ENCODE measurements around the gene DOCK9.

Gene DOCK9

GRCh38 chr13:98880677-98881076 is 97.2 kb downstream of the DOCK9 start:
- no peak for DNase-seq

DNA sequence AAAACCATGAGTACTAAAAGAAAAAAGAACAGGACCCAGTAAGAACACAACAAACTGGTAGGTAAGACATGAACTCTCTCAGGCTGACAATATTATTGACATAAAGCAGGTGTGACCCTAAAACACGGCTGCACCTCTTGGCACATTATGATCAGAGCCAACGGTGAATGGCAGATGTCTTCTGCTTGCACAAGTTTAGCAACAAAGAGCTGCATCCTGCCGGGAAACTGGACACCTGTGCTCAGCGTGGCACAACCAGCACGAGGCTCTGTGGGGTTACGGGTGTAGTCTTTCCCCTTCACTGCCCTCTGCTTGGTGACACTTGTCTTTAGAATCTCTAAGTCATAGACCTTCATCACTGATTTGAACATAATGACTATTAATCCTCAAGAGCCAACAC is 97.9 kb downstream of the DOCK9 start:
- no peak for DNase-seq

GRCh38 chr13:98879127-98879520 is 98.7 kb downstream of the DOCK9 start:
- DNase-seq, result no peak

DNA sequence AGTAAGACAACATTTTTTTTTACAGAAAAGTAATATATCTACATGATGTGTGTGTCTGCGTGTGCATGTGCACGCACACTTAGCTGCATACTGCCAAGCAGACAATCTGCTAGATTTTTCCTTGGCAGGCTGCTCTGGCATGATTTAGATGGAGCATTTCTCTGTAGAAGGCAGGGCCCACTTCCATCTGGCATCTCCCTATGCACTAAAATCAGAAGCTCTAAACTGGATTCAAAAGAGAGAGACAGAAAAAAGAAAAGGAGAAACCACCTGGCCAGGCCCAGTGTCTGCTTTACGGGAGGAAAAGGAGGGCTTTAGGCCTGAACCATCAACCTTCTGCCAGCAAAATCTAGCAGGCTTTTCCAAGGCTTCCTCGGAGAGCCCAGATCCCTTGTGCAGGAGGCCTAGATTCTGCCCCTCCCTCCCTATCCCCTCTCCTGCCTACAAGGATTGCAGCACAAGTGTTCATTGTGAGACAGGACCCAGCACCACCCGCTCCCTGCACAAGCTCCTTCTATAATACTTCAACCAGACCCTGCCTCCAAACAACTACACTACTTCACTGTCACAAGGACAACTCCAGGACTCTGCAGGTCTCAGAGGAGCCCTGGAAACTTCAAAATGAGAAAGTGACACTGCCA is 99.3 kb downstream of the DOCK9 start:
- no peak for DNase-seq

GRCh38 chr13:98877936-98878335 is 99.9 kb downstream of the DOCK9 start:
- no peak for DNase-seq

DNA sequence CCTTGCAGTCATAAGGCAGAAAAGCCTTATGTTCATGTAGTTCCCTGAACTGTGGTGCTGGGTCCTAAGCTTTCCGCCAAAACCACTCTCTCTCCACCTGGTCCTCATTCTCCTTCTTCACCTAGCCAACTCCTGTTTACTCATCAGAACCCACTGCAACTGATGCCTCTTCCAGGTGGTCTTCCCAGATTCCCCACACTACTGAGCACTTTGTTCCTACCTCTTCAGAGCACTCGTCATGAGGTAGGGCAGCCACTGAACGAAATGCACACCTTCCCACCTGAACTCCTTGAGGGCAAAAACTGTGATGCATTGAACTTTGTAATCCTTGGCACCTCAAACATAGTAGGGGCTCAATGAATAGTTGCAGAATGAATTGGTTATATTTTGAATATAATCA is 100.4 kb downstream of the DOCK9 start:
- no peak for DNase-seq

GRCh38 chr13:98875146-98875729 is 102.6 kb downstream of the DOCK9 start:
- DNase-seq, result no peak

- no peak for DNase-seq
These were observed 103.9 kb downstream of the DOCK9 start for GRCh38 chr13:98874029-98874397.

DNA sequence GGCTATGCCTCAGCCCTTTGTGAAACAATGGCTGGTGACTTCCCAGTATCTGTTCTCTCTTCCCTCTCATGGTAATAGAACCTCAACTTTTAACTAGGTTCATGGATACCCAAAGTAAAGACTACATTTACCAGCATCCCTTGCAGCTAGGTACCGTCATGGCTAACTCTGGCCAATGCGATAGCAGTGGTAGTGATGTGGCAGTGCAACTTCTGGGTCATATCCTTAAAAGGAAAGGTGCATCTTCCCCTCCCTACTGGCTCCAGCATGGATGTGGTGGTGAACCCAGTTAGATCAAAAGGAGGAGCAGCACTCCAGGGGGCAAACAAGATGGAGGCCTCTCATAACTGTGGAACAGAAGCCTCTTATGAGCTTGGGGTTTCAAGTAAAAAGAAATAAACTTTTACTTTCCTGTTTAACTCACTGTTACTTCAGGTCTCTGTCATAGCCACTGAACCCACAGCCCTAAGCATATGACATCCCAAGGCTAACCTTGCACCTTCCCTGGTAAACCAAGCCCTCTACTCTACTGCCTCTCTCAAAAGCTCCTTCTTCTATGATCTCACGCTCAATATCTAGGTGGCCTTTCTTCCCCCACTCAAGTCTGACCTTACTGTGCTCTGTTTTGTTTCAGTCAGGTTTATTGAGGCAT is 104.4 kb downstream of the DOCK9 start:
- no peak for DNase-seq

DNA sequence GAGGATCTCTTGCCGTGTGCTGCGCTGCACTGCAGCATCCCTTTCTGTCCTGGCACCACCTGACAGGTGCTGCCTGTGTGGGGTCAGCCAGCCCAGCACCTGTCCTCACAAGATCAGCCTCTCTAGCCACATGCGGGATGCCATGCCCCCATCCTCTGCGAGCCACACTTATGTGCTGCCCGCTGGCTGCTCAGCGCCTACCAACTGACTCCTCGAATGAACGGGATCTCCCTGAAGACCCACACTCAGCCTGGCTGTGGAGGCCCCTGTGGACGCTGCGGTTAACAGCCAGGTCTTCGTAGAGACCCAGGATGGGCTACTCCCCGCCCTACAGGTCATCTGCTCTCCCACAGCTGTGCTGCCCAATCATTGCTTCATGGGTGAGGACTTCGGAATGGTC is 106.1 kb downstream of the DOCK9 start:
- no peak for DNase-seq

DNA sequence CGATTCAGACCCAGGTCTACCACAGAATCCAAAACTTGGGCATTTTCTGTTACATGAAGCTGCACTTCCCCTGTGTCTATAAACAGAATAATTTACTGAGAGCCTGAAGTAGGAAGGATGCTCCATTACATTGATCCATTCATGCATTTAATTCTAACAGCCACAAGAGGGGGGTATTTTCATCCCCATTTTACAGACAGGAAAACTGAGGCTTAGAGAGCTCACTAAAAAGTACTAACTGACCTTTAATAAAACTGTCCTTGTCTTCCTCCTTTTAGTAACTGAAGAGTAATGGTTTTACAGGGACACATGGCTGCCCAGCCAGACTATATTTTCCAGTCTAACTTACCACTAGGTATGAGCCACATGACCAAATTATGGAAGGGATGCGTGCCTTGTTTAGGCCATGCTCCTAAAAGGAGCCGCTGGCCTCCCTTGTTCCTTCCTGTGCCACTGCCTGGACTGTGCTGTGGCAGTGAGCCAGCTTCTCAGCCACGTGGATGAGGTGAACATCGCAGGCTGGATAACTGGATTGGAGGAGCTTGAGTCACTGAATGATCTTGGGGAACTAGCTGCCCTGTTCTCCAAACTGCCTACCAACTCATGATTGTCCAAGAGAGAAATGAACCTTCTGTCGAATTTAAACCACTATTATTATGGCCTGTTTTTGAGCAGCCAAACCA is 108.3 kb downstream of the DOCK9 start:
- no peak for DNase-seq

GRCh38 chr13:98868932-98869331 is 108.9 kb downstream of the DOCK9 start:
- no peak for DNase-seq

DNA sequence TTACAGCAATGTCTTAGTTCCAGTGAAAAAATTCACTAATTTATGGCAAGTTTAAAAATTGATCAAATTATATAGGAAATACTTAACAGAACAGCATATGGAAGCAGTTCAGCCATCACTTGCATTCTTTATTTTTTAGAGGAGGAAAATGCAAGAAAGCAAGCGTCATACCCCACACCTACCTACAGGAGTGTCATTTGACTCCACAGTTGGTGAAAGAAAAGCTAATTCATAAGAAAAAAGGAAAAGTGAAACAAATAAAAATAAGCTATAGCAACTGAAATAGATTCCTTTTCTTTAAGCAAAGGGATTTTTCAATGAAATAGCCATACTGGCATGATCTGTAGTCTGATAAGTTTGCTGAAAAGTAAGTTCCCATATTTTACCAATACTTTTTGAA is 111.0 kb downstream of the DOCK9 start:
- no peak for DNase-seq

- no peak for DNase-seq
These were observed 117.4 kb downstream of the DOCK9 start for GRCh38 chr13:98860491-98860890.

GRCh38 chr13:98858191-98858590 is 119.7 kb downstream of the DOCK9 start:
- no peak for DNase-seq

GRCh38 chr13:98856983-98857382 is 120.9 kb downstream of the DOCK9 start:
- DNase-seq, result no peak

- DNase-seq, result no peak
These were observed 123.4 kb downstream of the DOCK9 start for GRCh38 chr13:98854448-98854847.

DNA sequence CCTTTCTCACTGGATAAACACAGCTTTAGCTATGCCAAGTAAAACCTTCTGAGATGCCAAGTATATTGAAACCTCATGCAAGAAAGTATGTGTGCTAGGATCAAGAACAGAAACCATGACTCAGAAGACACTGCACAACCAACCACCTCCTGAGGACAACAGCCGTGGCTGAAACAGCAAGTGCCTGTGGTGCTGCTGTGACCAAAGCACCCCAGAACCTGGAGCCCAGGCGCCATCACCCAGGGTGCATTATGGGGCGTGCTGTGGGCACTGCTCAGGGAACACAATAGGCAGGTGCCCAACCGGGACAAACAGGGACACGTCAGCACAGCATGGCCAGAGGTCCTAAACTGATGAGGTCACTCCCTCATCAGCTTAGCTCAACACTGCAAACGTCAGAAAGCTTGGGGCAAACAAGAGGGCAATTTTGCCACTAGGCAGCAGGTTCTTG is 124.1 kb downstream of the DOCK9 start:
- DNase-seq, result no peak

DNA sequence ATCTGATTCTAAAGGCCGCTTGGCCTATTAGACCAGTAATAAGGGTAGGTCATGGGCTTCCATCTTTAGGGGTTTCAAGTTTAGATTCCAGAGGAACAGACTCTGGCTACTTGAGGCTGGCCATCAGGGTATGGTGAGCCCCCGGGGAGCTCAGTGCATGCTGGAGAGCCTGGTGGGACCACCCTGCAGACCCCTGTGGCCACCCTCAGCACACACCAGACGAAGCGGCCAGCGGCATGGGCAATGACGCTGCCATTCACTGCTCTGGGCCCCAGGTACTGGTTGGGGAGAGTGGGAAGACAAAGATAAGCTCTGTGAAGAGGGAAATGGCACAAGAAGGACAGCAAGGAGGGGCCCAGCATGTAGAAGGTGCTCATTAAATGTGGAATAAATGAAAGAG is 126.6 kb downstream of the DOCK9 start:
- no peak for DNase-seq

DNA sequence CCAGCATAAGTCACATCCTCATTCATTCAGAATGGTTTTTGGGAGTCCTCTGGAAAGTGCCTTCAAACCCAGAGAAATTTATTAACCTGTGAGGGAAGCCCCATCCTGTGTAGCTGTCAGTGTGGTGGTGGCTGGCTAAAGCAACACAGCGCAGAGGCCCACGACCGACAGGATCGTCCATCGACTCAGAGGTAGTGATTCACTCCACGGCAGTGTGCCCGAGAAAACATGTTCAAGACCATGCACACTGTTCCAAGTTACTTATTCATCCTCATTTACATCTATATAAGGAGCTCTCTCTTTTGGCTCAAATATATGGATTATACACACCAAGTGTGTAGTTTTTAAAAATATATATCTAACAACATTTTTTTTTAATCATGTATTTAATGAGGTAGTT is 129.1 kb downstream of the DOCK9 start:
- DNase-seq, result no peak

DNA sequence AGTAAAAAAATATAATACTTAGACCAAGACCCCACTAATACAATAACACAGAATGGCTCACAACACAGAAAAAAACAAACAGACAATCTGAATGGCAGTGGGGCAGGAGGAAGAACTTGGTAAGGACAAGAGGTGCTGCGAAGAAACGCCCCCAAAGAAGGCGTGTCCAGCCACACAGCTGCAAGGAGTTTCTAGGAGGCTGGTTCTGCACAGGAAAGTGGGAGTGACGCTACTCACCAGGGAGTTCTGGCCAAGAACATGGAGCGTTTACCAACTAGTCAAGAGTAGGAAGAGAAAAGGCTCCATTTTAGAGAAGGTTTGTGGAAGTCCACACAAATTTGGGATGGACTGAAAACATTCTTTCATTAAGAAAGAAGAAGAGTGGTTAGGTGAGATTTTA is 130.1 kb downstream of the DOCK9 start:
- DNase-seq, result no peak

DNA sequence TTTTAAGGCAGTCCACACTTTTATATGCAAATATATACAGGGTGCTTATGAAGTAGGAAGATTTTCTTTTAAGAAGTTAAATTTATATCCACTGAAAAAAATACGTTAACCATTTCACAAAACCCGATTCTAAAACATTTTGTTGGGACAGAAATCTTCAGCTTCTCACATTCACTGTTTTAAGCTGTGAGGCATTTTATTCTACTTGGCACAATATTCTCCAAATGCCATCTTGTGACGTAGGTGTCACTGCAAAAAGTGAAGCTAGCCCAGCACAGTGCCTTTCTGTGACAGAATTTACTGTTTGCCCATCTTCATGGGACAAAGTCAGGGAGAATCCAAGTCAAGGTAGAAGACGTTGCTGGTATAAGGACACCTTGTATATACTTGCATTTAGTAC is 130.9 kb downstream of the DOCK9 start:
- DNase-seq, result no peak

DNA sequence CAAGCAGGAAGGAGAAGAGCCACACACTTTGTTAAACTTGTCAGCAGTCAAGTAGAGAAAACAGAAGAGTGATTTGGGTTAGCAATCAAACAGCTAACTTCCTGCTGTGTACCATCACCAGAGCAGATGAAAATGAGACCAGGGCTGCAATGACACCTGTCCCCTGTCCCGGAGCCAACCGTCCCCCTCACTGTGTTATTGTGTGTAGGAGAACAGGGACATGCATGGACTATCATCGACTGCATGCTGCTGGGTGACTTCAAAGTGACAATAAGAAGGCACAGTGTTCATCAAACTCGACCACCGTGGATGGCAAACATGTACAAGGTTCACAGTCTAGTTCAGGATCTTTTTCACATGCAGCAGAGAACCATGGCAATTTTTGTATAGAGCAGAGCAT is 131.3 kb downstream of the DOCK9 start:
- DNase-seq, result no peak

GRCh38 chr13:98845742-98846141 is 132.1 kb downstream of the DOCK9 start:
- DNase-seq, result no peak

Data from GF-D8 (cell line).